K562 (cell line): ENCODE data around the gene NTM. TPM values are rescaled to one million over a fixed set of nuclear protein-coding genes. Genes with fewer than 3 reads are reported as not detected.

Experiments used
- ATAC-seq: fragments of 200-7000 bp; cut with Tn5 transposase; 3 replicates; pipeline ENCODE4 v1.9.1; 2020; ENCODE audit warnings: moderate library complexity
- BruUV-seq: library from RNA; stranded (reverse); fragments of 400-500 nt; replicated peaks from 2 replicates; lab custom pipeline; 2021; lab: Mats Ljungman, UMichigan
- CTCF ChIA-PET: fragments of 300-600 bp; formaldehyde crosslinking; extraction: SDS; loops from one replicate; lab custom pipeline; 2021; ENCODE audit warnings: low intra/inter-chr PET ratio; lab: Yijun Ruan, JAX
- POLR2A ChIA-PET: fragments of 300-600, 350-650 bp; sonication (Branson Sonifier 250); formaldehyde crosslinking; extraction: SDS; loops from one replicate; lab custom pipeline; 2021; ENCODE audit warnings: antibody characterized with exemption, inconsistent platforms; lab: Yijun Ruan, JAX
- DNase-seq, 4 experiments: peaks; one replicate each; pipeline versions ENCODE4 v3.0.0 to v3.0.0-alpha.2; 2011 to 2018; ENCODE audit warnings: low spot score in 3 of 4, mixed read lengths in 3 of 4; ENCODE audit errors: extremely low read depth in 1 of 4
- FAIRE-seq: peaks from 2 replicates; lab custom pipeline; 2011; peaks lifted over from hg19 to GRCh38; lab: Jason Lieb, UNC
- H2AFZ ChIP-seq: 2 replicates; pipeline ENCODE4 v1.6.0; 2011; ENCODE audit warnings: low read depth, low read length, control low read depth, inconsistent platforms
- H3K27ac ChIP-seq: fragments of 200-600 bp; 3 replicates; pipeline ENCODE4 v1.8.0; 2011; ENCODE audit warnings: low read depth, mild to moderate bottlenecking, control low read depth, inconsistent platforms, low read length, moderate library complexity, mixed read lengths; ENCODE audit errors: extremely low read depth
- H3K27me3 ChIP-seq, 2 experiments: fragments of 300-600 bp in 1 of 2; 2 replicates in 1 of 2; 3 replicates in 1 of 2; pipeline versions ENCODE4 v1.6.0 to v1.8.0; 2011; ENCODE audit warnings: inconsistent platforms in 2 of 2, low read length in 2 of 2, mild to moderate bottlenecking in 1 of 2, mixed read lengths in 1 of 2, moderate library complexity in 1 of 2; ENCODE audit not compliant: control insufficient read depth in 2 of 2, insufficient read depth in 2 of 2
- H3K36me3 ChIP-seq: fragments of 300-600 bp; 3 replicates; pipeline ENCODE4 v1.8.0; 2011; ENCODE audit warnings: mild to moderate bottlenecking, low read length, inconsistent platforms; ENCODE audit not compliant: control insufficient read depth, insufficient read depth
- H3K4me1 ChIP-seq, 2 experiments: fragments of 200-600 bp in 1 of 2; replicated peaks in 1 of 2; 2 replicates in 1 of 2; 3 replicates in 1 of 2; pipeline versions ENCODE4 v1.5.1 to v1.8.0; 2011; ENCODE audit warnings: inconsistent platforms in 2 of 2, low read length in 2 of 2, mild to moderate bottlenecking in 1 of 2, mixed read lengths in 1 of 2, moderate library complexity in 1 of 2; ENCODE audit not compliant: control insufficient read depth in 2 of 2, insufficient read depth in 2 of 2
- H3K4me2 ChIP-seq: 2 replicates; pipeline ENCODE4 v1.6.1; 2011; ENCODE audit warnings: low read length, control low read depth, inconsistent platforms, mixed read lengths; ENCODE audit not compliant: insufficient read depth
- H3K4me3 ChIP-seq: fragments of 200-600 bp; sonication (generic), shearing (Covaris generic); 2 replicates; pipeline ENCODE4 v1.5.1; 2016; ENCODE audit warnings: control low read depth, inconsistent platforms
- H3K79me2 ChIP-seq: fragments of 200-600 bp; 3 replicates; pipeline ENCODE4 v1.8.0; 2011; ENCODE audit warnings: low read length, inconsistent platforms; ENCODE audit not compliant: control insufficient read depth, insufficient read depth
- H3K9ac ChIP-seq, 2 experiments: 2 replicates each; pipeline versions ENCODE4 v1.6.0 to v1.6.1; 2011; ENCODE audit warnings: low read depth in 2 of 2, low read length in 2 of 2, control low read depth in 1 of 2, inconsistent platforms in 1 of 2, mild to moderate bottlenecking in 1 of 2, mixed read lengths in 1 of 2; ENCODE audit not compliant: insufficient read depth in 1 of 2
- H3K9me1 ChIP-seq: one replicate; pipeline ENCODE4 v1.6.0; 2011; ENCODE audit warnings: inconsistent platforms, mild to moderate bottlenecking, low read length, moderate library complexity; ENCODE audit not compliant: control insufficient read depth, insufficient read depth
- H3K9me3 ChIP-seq: replicated peaks from 2 replicates; pipeline ENCODE4 v1.5.1; 2011; ENCODE audit warnings: low read depth, low read length, inconsistent platforms; ENCODE audit not compliant: control insufficient read depth, insufficient read depth
- H4K20me1 ChIP-seq: replicated peaks from 2 replicates; pipeline ENCODE4 v1.6.1; 2011; ENCODE audit warnings: low read length, inconsistent platforms, mixed read lengths; ENCODE audit not compliant: control insufficient read depth, insufficient read depth
- BRF1 ChIP-seq: IDR thresholded peaks from 3 replicates; pipeline ENCODE4 v1.6.1; 2011; ENCODE audit warnings: borderline replicate concordance, mild to moderate bottlenecking; ENCODE audit not compliant: insufficient read length; ENCODE audit errors: extremely low read depth
- FOXA1 ChIP-seq: fragments of 450-650 bp; IDR thresholded peaks from 2 replicates; pipeline ENCODE4 v1.6.1; 2016; ENCODE audit warnings: mild to moderate bottlenecking, borderline replicate concordance
- FOXM1 ChIP-seq, 2 experiments: fragments of 450-650 bp in 1 of 2; sonication (generic) in 1 of 2; formaldehyde crosslinking in 1 of 2; IDR thresholded peaks; 2 replicates each; pipeline versions ENCODE4 v1.6.1 to v1.9.0; 2017 to 2022; ENCODE audit warnings: low read depth in 2 of 2, mild to moderate bottlenecking in 2 of 2, missing genetic modification reagents in 1 of 2, moderate library complexity in 1 of 2
- FOXP1 ChIP-seq: sonication (generic); formaldehyde crosslinking; IDR thresholded peaks from 2 replicates; pipeline ENCODE4 v1.8.0; 2022; ENCODE audit warnings: mild to moderate bottlenecking, missing genetic modification reagents
- HNRNPK ChIP-seq: fragments of 200-400 bp; formaldehyde crosslinking; IDR thresholded peaks from one replicate; pipeline ENCODE4 v1.6.1; 2018; ENCODE audit warnings: mild to moderate bottlenecking, low read depth, low read length; ENCODE audit not compliant: poor library complexity, severe bottlenecking
- LARP7 ChIP-seq: fragments of 450-650 bp; IDR thresholded peaks from 2 replicates; pipeline ENCODE4 v1.6.1; 2016
- LEF1 ChIP-seq: fragments of 450-650 bp; IDR thresholded peaks from 2 replicates; pipeline ENCODE4 v1.6.1; 2016; ENCODE audit warnings: mild to moderate bottlenecking
- MAX ChIP-seq: sonication (generic); formaldehyde crosslinking; IDR thresholded peaks from 2 replicates; pipeline ENCODE4 v1.9.0; 2022; ENCODE audit warnings: mild to moderate bottlenecking, missing genetic modification reagents
- MNT ChIP-seq, 2 experiments: fragments of 450-650 bp; conservative IDR thresholded peaks; 2 replicates each; pipeline ENCODE4 v1.6.1; 2017; ENCODE audit warnings: mild to moderate bottlenecking in 2 of 2, moderate library complexity in 2 of 2
- RFX7 ChIP-seq: fragments of 250-450 bp; sonication (Bioruptor Pico); IDR thresholded peaks from 2 replicates; pipeline ENCODE4 v1.5.1; 2021; ENCODE audit warnings: mild to moderate bottlenecking
- RREB1 ChIP-seq: fragments of 250-450 bp; sonication (Bioruptor Pico); IDR thresholded peaks from 2 replicates; pipeline ENCODE4 v1.4.0; 2020
- SAFB ChIP-seq: fragments of 200-400 bp; formaldehyde crosslinking; IDR thresholded peaks from 2 replicates; pipeline ENCODE4 v1.6.1; 2017; ENCODE audit warnings: low read depth, low read length, borderline replicate concordance
- ZNF76 ChIP-seq: fragments of 250-450 bp; sonication (Bioruptor Pico); IDR thresholded peaks from 2 replicates; pipeline ENCODE4 v1.4.0; 2020; ENCODE audit warnings: mild to moderate bottlenecking, moderate library complexity, borderline replicate concordance
- WGBS: fragments of 100-300 bp; shearing (Covaris generic); methylation state at CpG from one replicate; pipeline ENCODE4 v1.1.6; 2016; ENCODE audit warnings: low coverage, mixed read lengths; ENCODE audit not compliant: insufficient coverage; ENCODE audit errors: missing lambda C conversion rate; 5-methylcytosine and 5-hydroxymethylcytosine counted together
- in situ Hi-C: fragments of 300-500 bp; cut with MboI; formaldehyde crosslinking; loops from 4 replicates; pipeline ENCODE4 v1.15.0; 2018; ENCODE audit warnings: inconsistent platforms, mixed read lengths
- intact Hi-C: fragments of 100-400 bp; cut with micrococcal nuclease; formaldehyde crosslinking; loops from 2 replicates; pipeline ENCODE4 v1.14.2; 2022
- polyA plus RNA-seq, 8 experiments: library from polyadenylated mRNA; depleted of rRNA in 4 of 8; stranded (reverse) in 5 of 8; unstranded in 3 of 8; fragments of >200 nt; fragmentation: Nextera tagmentation in 2 of 8; fragmentation: Illumina TruSeq in 1 of 8; extraction: Ambion mirVana in 2 of 8; extraction: Trizol in 1 of 8; gene quantifications; 2 replicates each; pipeline versions ENCODE4 v1.2.1 to v1.2.3, GENCODE V29; 2011 to 2014; ENCODE audit warnings: inconsistent platforms in 1 of 8, missing spikeins in 1 of 8
- total RNA-seq, 7 experiments: library from RNA; depleted of rRNA in 6 of 7; stranded (reverse); fragments of >200 nt in 6 of 7; fragmentation: Illumina TruSeq in 2 of 7; extraction: Trizol in 2 of 7; gene quantifications; 2 replicates each; pipeline versions ENCODE4 v1.2.1 to v1.2.3, GENCODE V29; 2011 to 2021; ENCODE audit warnings: low replicate concordance in 1 of 7

The NTM gene
- total and polyA plus RNA-seq, 9 of the 15 experiments (the other 6 are each of a cell fraction or from before 2014, with no cell fraction given): not detected

- no peak overlapping the region for H2AFZ ChIP-seq
- no peaks in the 10 kb centered on the region for H4K20me1 ChIP-seq
- FAIRE-seq: no peak
- BruUV-seq: no TSS peak
- no peaks in the 10 kb centered on the region for H3K9me1 ChIP-seq
- H3K27me3 ChIP-seq: no peaks in the 10 kb centered on the region; a peak in 1 of 5 replicates
- CTCF ChIA-PET: no interaction called here
- no peak overlapping the region for H3K9ac ChIP-seq
- 0% methylated on average over 10 of the region's 10 CpGs for WGBS
- intact Hi-C loops (no loop called here), in situ Hi-C loops (loop anchor here (10.0 kb wide), 1 partner anchor 1512 kb away; no protein-coding TSS in a partner anchor)
- no peaks in the 10 kb centered on the region for H3K9me3 ChIP-seq
- H3K79me2 ChIP-seq: no peaks in the 10 kb centered on the region
- H3K36me3 ChIP-seq: no peaks in the 10 kb centered on the region
- H3K4me2 ChIP-seq: no peak overlapping the region
- no peak overlapping the region for H3K27ac ChIP-seq
- no peak for DNase-seq
- POLR2A ChIA-PET: no interaction called here
- H3K4me3 ChIP-seq: no peak overlapping the region
- H3K4me1 ChIP-seq: no peaks in the 10 kb centered on the region
- no peak for ATAC-seq
- no peak for TF ChIP-seq FOXA1
- TF ChIP-seq HNRNPK: no peak
- no peak for TF ChIP-seq FOXM1 (IDR thresholded peaks at IDR 0.05; ENCODE audit: low read depth)
- TF ChIP-seq FOXM1 (CRISPR knock-in tag; IDR thresholded peaks at IDR 0.05; ENCODE audit: low read depth): no peak
- no peak for TF ChIP-seq RREB1 (CRISPR knock-in tag)
- no peak for TF ChIP-seq RFX7
- TF ChIP-seq ZNF76 (CRISPR knock-in tag): no peak
- no peak for TF ChIP-seq LARP7
- TF ChIP-seq LEF1: no peak
- no peak for TF ChIP-seq MAX (CRISPR knock-in tag)
- no peak for TF ChIP-seq FOXP1 (CRISPR knock-in tag)
- no peak for TF ChIP-seq MNT (conservative IDR thresholded peaks at IDR 0.05)
- no peak for TF ChIP-seq BRF1
- TF ChIP-seq SAFB: no peak
These were observed 175.9 kb downstream of the NTM start for GRCh38 chr11:131546218-131546895.
